Liver (tissue), 9 donors: Measurements from ENCODE around the gene CCNK. TPM values are rescaled to one million over a fixed set of nuclear protein-coding genes. Genes with fewer than 3 reads are reported as not detected.

Source experiments
- DNase-seq: peaks from one replicate; pipeline ENCODE4 v3.0.0-alpha.2; 2017; ENCODE audit warnings: low spot score
- H3K27ac ChIP-seq, 2 donors: one replicate each; pipeline ENCODE4 v1.7.0; 2013; ENCODE audit warnings: inconsistent platforms in 2 of 2, low read length in 2 of 2, control low read depth in 1 of 2, low read depth in 1 of 2, mild to moderate bottlenecking in 1 of 2
- H3K27me3 ChIP-seq, 4 donors: one replicate each; pipeline versions ENCODE4 v1.6.1 to v1.7.0; 2013; ENCODE audit warnings: low read length in 3 of 4, inconsistent platforms in 1 of 4, mild to moderate bottlenecking in 1 of 4, moderate library complexity in 1 of 4; ENCODE audit not compliant: control insufficient read depth in 4 of 4, insufficient read depth in 4 of 4
- H3K36me3 ChIP-seq, 4 donors: one replicate each; pipeline versions ENCODE4 v1.6.1 to v1.7.0; 2013; ENCODE audit warnings: low read length in 3 of 4, mild to moderate bottlenecking in 3 of 4, low read depth in 1 of 4, moderate library complexity in 1 of 4; ENCODE audit not compliant: control insufficient read depth in 4 of 4, insufficient read depth in 3 of 4
- H3K4me1 ChIP-seq, 4 donors: one replicate each; pipeline versions ENCODE4 v1.6.1 to v1.7.0; 2013; ENCODE audit warnings: low read length in 3 of 4, mild to moderate bottlenecking in 3 of 4, moderate library complexity in 1 of 4; ENCODE audit not compliant: control insufficient read depth in 4 of 4, insufficient read depth in 4 of 4
- H3K4me3 ChIP-seq, 3 donors: one replicate each; pipeline versions ENCODE4 v1.6.1 to v1.7.0; 2013; ENCODE audit warnings: low read length in 3 of 3, control low read depth in 1 of 3, low read depth in 1 of 3, mild to moderate bottlenecking in 1 of 3
- H3K9ac ChIP-seq, 2 donors: one replicate each; pipeline ENCODE4 v1.7.0; 2013; ENCODE audit warnings: low read length in 2 of 2, mild to moderate bottlenecking in 2 of 2, moderate library complexity in 2 of 2, control low read depth in 1 of 2, low read depth in 1 of 2
- H3K9me3 ChIP-seq, 4 donors: one replicate each; pipeline versions ENCODE4 v1.6.1 to v1.7.0; 2013; ENCODE audit warnings: low read length in 3 of 4; ENCODE audit not compliant: control insufficient read depth in 4 of 4
- ATF3 ChIP-seq: IDR thresholded peaks from 2 replicates; pipeline ENCODE4 v1.6.1; 2016; ENCODE audit warnings: antibody characterized with exemption
- EGR1 ChIP-seq, 2 donors: IDR thresholded peaks; 2 replicates each; pipeline ENCODE4 v1.6.1; 2016 to 2018; ENCODE audit warnings: antibody characterized with exemption in 2 of 2, low read depth in 2 of 2
- FOXA1 ChIP-seq: IDR thresholded peaks from 2 replicates; pipeline ENCODE4 v1.6.1; 2016; ENCODE audit warnings: antibody characterized with exemption
- FOXA2 ChIP-seq: IDR thresholded peaks from 2 replicates; pipeline ENCODE4 v1.6.1; 2016; ENCODE audit warnings: antibody characterized with exemption
- GABPA ChIP-seq, 2 donors: IDR thresholded peaks in 1 of 2; conservative IDR thresholded peaks in 1 of 2; 2 replicates each; pipeline ENCODE4 v1.6.1; 2016; ENCODE audit warnings: antibody characterized with exemption in 2 of 2, mild to moderate bottlenecking in 1 of 2, moderate library complexity in 1 of 2
- HNF4A ChIP-seq, 2 donors: conservative IDR thresholded peaks; 2 replicates each; pipeline ENCODE4 v1.6.1; 2016; ENCODE audit warnings: antibody characterized with exemption in 2 of 2, mild to moderate bottlenecking in 2 of 2
- HNF4G ChIP-seq: IDR thresholded peaks from 2 replicates; pipeline ENCODE4 v1.6.1; 2016; ENCODE audit warnings: antibody characterized with exemption
- JUND ChIP-seq, 2 donors: IDR thresholded peaks; 2 replicates each; pipeline ENCODE4 v1.6.1; 2016; ENCODE audit warnings: antibody characterized with exemption in 2 of 2
- MAX ChIP-seq: IDR thresholded peaks from 2 replicates; pipeline ENCODE4 v1.6.1; 2016; ENCODE audit warnings: antibody characterized with exemption
- NR2F2 ChIP-seq: IDR thresholded peaks from 2 replicates; pipeline ENCODE4 v1.6.1; 2016; ENCODE audit warnings: antibody characterized with exemption
- RAD21 ChIP-seq, 2 donors: IDR thresholded peaks; 2 replicates each; pipeline ENCODE4 v1.6.1; 2016; ENCODE audit warnings: antibody characterized with exemption in 2 of 2, mild to moderate bottlenecking in 2 of 2
- REST ChIP-seq: IDR thresholded peaks from 2 replicates; pipeline ENCODE4 v1.6.1; 2016; ENCODE audit warnings: antibody characterized with exemption, mild to moderate bottlenecking
- RXRA ChIP-seq, 2 donors: IDR thresholded peaks; 2 replicates each; pipeline ENCODE4 v1.6.1; 2017 to 2018; ENCODE audit warnings: antibody characterized with exemption in 2 of 2, mild to moderate bottlenecking in 1 of 2
- SP1 ChIP-seq: IDR thresholded peaks from 2 replicates; pipeline ENCODE4 v1.6.1; 2018; ENCODE audit warnings: antibody characterized with exemption, mild to moderate bottlenecking
- TAF1 ChIP-seq: conservative IDR thresholded peaks from 2 replicates; pipeline ENCODE4 v1.6.1; 2016; ENCODE audit warnings: antibody characterized with exemption, mild to moderate bottlenecking
- YY1 ChIP-seq: IDR thresholded peaks from 2 replicates; pipeline ENCODE4 v1.6.1; 2016; ENCODE audit warnings: antibody characterized with exemption, mild to moderate bottlenecking
- ZBTB33 ChIP-seq: IDR thresholded peaks from 2 replicates; pipeline ENCODE4 v1.6.1; 2016; ENCODE audit warnings: antibody characterized with exemption
- WGBS: extraction: QIAGEN DNeasy Blood & Tissue Kit; methylation state at CpG from one replicate; pipeline ENCODE4 v1.1.7; 2013; 5-methylcytosine and 5-hydroxymethylcytosine counted together
- polyA plus RNA-seq, 2 donors: library from polyadenylated mRNA; stranded (reverse) in 1 of 2; unstranded in 1 of 2; fragments of 200-250 nt in 1 of 2; fragments of >200 nt in 1 of 2; fragmentation: Nextera tagmentation in 1 of 2; extraction: Ambion mirVana in 1 of 2; gene quantifications; one replicate each; pipeline versions ENCODE4 v1.2.1 to v1.2.3, GENCODE V29; 2013 to 2015
- total RNA-seq, 2 donors: library from RNA; depleted of rRNA; stranded (reverse); fragments of >200 nt; gene quantifications; one replicate each; pipeline ENCODE4 v1.2.3, GENCODE V29; 2014
- TF ChIP-seq, protein P1 (sequence below): fragments of 150-350 bp; IDR thresholded peaks from 2 replicates; pipeline ENCODE4 v1.5.1; 2017; ENCODE audit warnings: improper control_type of control experiment, low read depth, low read length; ENCODE audit not compliant: missing input control
- donor health status: healthy.
- donor health status: healthy.
- donor health status: healthy.
- donor health status: healthy.
- donor health status: healthy.

The CCNK gene
- total and polyA plus RNA-seq, 4 donors = 7.7 to 33.4 (median 13.2) TPM

GRCh38 chr14:99463974-99464373, 17.2 kb upstream of the CCNK start:
- Histone ChIP-seq H3K9ac (no peak overlapping the region), H3K4me1 (peaks cover 5 to 10% (median 8%) of the 10 kb centered on the region in 4 donors), H3K36me3 (peaks cover 8 to 34% (median 18%) of the 10 kb centered on the region in 4 donors), H3K27me3 (no peaks in the 10 kb centered on the region), H3K27ac (no peak overlapping the region), H3K9me3 (no peaks in the 10 kb centered on the region), H3K4me3 (no peak overlapping the region)
- DNase-seq = no peak
- WGBS = 95% methylated on average over 4 of the region's 4 CpGs
- no peak for TF ChIP-seq HNF4A (conservative IDR thresholded peaks at IDR 0.05)
- no peak for TF ChIP-seq FOXA1
- no peak for TF ChIP-seq GABPA (IDR thresholded peaks at IDR 0.05 in 1 of 2, conservative IDR thresholded peaks at IDR 0.05 in 1 of 2)
- TF ChIP-seq, protein P1, sequence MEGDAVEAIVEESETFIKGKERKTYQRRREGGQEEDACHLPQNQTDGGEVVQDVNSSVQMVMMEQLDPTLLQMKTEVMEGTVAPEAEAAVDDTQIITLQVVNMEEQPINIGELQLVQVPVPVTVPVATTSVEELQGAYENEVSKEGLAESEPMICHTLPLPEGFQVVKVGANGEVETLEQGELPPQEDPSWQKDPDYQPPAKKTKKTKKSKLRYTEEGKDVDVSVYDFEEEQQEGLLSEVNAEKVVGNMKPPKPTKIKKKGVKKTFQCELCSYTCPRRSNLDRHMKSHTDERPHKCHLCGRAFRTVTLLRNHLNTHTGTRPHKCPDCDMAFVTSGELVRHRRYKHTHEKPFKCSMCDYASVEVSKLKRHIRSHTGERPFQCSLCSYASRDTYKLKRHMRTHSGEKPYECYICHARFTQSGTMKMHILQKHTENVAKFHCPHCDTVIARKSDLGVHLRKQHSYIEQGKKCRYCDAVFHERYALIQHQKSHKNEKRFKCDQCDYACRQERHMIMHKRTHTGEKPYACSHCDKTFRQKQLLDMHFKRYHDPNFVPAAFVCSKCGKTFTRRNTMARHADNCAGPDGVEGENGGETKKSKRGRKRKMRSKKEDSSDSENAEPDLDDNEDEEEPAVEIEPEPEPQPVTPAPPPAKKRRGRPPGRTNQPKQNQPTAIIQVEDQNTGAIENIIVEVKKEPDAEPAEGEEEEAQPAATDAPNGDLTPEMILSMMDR = no peak
- TF ChIP-seq YY1 = no peak
- TF ChIP-seq NR2F2 = no peak
- no peak for TF ChIP-seq HNF4G
- TF ChIP-seq FOXA2 = no peak
- no peak for TF ChIP-seq TAF1
- TF ChIP-seq ZBTB33 = no peak

- Histone ChIP-seq H3K27ac (no peak overlapping the region), H3K9ac (no peak overlapping the region), H3K4me1 (peaks cover 5 to 10% (median 8%) of the 10 kb centered on the region in 4 donors), H3K9me3 (no peaks in the 10 kb centered on the region), H3K27me3 (no peaks in the 10 kb centered on the region), H3K4me3 (no peak overlapping the region), H3K36me3 (peaks cover 7 to 29% (median 17%) of the 10 kb centered on the region in 4 donors)
- no peak for DNase-seq
- TF ChIP-seq JUND (IDR thresholded peaks at IDR 0.05) (no peak), FOXA1 (no peak), EGR1 (IDR thresholded peaks at IDR 0.05; ENCODE audit: low read depth in 2 of 2) (no peak), NR2F2 (no peak), REST (no peak), SP1 (no peak), RAD21 (IDR thresholded peaks at IDR 0.05) (no peak), HNF4A (conservative IDR thresholded peaks at IDR 0.05) (no peak), MAX (no peak), ZBTB33 (no peak), RXRA (IDR thresholded peaks at IDR 0.05) (no peak), GABPA (IDR thresholded peaks at IDR 0.05 in 1 of 2, conservative IDR thresholded peaks at IDR 0.05 in 1 of 2) (no peak), ATF3 (no peak), TAF1 (no peak), FOXA2 (no peak), YY1 (no peak)
- TF ChIP-seq, protein P1 = no peak
- 94% methylated on average over 9 of the region's 9 CpGs for WGBS
These were observed 15.9 kb upstream of the CCNK start for GRCh38 chr14:99465288-99465687.
